Esophagus squamous epithelium (tissue), 4 donors: ENCODE data around the gene SH3GL1.

Source experiments
- POLR2A ChIP-seq, 4 donors: fragments of 450-650 bp; IDR thresholded peaks; one replicate each; pipeline ENCODE4 v1.6.1; 2017; ENCODE audit warnings: antibody characterized with exemption in 4 of 4, mild to moderate bottlenecking in 4 of 4, moderate library complexity in 3 of 4
- TF ChIP-seq, protein P1 (sequence below), 6 experiments: fragments of 450-650 bp in 4 of 6; fragments of 200-600 bp in 2 of 6; sonication (generic) in 2 of 6; IDR thresholded peaks; one replicate each; pipeline ENCODE4 v1.5.1; 2016 to 2019; ENCODE audit warnings: antibody characterized with exemption in 6 of 6, mild to moderate bottlenecking in 4 of 6, moderate library complexity in 4 of 6

- TF ChIP-seq, protein P1, sequence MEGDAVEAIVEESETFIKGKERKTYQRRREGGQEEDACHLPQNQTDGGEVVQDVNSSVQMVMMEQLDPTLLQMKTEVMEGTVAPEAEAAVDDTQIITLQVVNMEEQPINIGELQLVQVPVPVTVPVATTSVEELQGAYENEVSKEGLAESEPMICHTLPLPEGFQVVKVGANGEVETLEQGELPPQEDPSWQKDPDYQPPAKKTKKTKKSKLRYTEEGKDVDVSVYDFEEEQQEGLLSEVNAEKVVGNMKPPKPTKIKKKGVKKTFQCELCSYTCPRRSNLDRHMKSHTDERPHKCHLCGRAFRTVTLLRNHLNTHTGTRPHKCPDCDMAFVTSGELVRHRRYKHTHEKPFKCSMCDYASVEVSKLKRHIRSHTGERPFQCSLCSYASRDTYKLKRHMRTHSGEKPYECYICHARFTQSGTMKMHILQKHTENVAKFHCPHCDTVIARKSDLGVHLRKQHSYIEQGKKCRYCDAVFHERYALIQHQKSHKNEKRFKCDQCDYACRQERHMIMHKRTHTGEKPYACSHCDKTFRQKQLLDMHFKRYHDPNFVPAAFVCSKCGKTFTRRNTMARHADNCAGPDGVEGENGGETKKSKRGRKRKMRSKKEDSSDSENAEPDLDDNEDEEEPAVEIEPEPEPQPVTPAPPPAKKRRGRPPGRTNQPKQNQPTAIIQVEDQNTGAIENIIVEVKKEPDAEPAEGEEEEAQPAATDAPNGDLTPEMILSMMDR (IDR thresholded peaks at IDR 0.05): no peak
- TF ChIP-seq POLR2A (IDR thresholded peaks at IDR 0.05): no peak
These were observed 41.9 kb upstream of the SH3GL1 start for GRCh38 chr19:4441994-4442818.
